GM15510 (cell line): ENCODE results near the gene FHOD3.

Source experiments
- POLR2A ChIP-seq: IDR thresholded peaks from 3 replicates; pipeline ENCODE4 v1.6.1; 2011; ENCODE audit warnings: borderline replicate concordance; ENCODE audit not compliant: insufficient read length; ENCODE audit errors: extremely low read depth

FHOD3 gene

DNA sequence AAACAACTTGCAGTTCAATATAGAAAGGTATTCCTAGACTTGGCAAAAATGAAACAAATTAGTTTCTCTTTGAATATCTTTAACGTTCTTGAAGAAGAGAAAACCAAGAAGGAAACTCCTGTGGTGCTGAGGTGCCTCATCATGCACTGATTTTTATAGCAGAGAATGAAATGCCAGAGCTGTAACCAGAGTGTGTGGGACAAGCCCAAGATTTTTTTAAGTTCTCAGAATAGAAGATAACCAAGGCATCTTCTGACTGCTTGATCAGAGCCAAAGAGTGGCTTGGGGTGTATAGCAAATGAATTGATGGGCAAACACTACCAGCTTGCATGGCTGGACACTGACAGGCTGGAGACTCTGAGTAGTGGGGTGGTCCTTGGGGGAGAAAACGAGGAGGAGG is 7.9 kb downstream of the FHOD3 start:
- TF ChIP-seq POLR2A = no peak

GRCh38 chr18:36307513-36307912 is 10.0 kb downstream of the FHOD3 start:
- no peak for TF ChIP-seq POLR2A

GRCh38 chr18:36308711-36309435 is 11.4 kb downstream of the FHOD3 start:
- no peak for TF ChIP-seq POLR2A

DNA sequence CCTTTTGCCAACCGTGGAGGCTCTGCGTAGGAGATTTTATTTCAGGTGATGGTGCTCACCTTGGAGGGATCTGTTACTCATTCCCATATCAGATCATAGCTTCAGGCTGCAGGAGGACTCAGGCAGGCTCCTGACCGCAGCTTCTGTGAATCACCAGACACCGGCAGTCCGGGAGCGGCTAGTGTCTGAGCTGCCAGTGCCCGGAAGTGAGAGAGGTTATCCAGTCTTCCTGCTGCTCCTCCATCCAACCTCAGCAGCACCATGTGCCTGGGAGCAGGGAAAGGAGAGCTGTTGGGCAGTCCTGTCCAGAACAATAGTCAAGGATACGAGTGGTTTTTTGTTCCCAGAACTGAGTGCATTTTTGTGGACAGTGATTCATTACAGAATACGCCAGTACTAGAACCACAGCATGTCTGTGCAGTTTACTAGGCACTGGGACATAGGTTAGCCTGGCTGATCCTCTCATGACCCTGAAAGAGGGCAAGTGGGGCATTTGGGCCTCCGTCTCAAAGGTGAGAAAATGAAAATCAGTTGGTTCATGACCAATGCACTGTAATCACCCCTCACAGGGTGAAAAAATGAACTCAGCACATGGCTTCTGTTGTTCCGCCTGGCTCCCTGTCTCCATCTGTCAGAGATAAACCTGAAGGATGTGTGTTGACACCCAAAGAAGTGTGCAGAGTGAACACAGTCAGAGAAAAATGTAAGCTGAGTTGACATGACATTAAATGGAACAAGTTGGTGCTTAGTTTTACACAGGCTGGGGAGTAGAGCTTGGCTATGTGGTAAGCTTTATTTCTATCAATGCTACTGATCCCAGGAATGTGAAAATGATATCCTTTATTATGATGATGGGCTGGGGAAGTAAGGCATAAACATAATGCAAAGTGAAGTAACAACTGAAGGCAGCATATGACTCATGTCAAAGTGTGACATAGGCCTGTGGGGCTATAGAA is 12.2 kb downstream of the FHOD3 start:
- TF ChIP-seq POLR2A = no peak

DNA sequence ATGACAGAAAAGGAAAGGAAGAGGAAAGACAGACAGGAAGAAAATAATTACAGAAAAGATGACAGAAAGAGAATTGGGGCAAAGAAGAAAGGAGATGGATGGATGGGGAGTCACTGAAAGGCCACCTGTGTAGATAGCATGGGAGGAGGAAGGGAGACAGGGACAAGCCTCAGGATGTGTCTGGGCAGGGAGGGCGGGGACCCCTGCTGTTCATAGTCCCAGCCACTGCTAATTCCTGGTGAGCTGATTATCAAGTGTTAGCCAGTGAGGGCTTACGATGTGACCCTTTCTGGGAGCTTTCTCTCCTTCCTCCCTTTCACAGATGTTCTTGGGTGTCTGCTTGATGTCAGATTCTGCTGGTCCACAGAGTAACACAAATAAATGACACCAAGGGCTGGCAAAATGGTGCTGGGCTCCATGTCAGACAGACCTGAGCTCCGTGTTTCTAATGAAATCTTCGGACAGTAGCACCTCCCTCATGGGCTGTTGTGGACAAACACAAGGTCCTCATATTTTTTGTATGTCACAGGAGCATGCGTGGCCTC is 13.6 kb downstream of the FHOD3 start:
- TF ChIP-seq POLR2A = no peak

DNA sequence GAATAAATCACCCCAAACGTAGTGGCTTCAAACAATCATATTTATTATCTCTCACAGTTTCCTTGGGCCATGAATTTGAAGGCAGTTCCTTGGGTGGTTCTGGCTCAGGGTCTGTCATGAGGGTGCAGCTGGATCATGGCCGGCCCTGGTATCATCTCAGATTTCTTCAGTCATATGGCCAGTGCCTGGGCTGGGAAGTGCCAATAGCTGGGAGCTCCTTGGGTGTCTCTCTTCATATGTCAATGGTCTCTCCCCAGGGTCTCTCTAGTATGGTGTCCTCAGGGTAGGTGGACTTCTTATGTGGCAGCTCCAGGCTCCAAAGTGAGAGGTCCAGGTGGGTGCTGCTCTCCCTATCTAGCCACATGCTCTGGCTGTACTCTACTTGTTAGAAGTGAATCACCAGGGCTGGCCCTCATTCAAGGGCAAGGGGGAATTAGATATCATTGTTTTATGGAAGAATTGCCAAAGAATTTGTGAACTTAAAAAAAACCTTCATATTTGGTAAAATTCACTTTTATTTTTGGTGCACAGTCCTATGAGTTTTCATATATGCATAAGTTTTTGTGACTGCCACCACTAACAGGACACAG is 15.4 kb downstream of the FHOD3 start:
- no peak for TF ChIP-seq POLR2A

- TF ChIP-seq POLR2A = no peak
Observed at GRCh38 chr18:36314098-36314497, 16.6 kb downstream of the FHOD3 start.

GRCh38 chr18:36314754-36315153 is 17.2 kb downstream of the FHOD3 start:
- no peak for TF ChIP-seq POLR2A

DNA sequence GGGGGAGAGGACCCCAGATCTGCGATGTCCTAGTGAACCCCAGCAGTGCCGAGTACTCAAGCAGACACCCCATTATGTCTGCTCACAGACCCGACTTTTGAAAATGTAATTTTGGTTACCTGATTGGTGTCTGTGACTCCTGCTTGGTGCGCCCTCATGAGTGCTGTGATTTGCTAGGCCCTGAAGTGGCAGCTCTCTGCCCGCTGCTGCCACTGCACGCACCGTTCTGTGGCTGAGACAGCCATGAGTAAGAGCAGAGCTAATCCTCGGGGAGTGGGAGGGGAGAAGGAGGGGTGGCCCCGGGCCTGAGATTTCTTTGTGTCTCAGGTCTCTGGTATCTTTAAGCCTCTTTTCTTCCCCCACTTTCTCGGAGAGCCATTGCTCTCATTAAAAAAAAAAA is 18.2 kb downstream of the FHOD3 start:
- TF ChIP-seq POLR2A = no peak

DNA sequence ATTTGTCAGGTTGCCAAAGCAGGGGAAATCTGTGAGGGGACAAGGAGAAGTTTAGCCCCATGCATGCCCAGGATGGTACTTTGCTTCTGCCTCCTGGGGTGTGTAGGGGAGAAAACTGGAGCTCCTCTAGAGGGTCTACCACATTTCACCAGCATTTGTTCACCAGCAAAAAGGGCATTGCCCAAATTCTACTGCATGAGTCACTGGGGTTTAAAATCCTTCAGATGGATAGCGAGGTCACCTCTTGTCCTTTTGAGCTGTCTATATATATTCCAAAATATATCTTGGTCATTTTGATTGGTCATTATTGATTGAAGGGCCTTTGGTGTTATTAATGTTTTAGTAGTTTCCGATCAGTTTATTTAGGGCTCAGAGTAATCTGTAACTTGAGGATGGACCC is 18.7 kb downstream of the FHOD3 start:
- TF ChIP-seq POLR2A = no peak

- no peak for TF ChIP-seq POLR2A
Observed at GRCh38 chr18:36321658-36322407, 24.3 kb downstream of the FHOD3 start.

DNA sequence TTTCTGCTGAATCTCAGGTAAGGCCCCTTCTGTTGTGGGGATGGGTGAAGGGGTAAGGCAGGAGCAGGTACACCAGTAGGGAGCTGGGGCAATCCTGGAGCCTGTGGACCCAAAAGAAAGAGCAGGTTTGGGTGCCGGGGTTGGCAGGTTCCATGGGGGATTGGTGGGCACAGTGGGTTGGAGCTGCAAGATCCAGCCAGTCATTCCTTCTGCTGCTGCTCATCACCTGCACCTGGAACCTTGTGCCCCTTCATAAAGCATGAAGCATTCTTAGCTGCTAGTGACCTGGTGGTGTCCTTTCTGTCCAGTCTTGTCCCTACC is 24.9 kb downstream of the FHOD3 start:
- TF ChIP-seq POLR2A = no peak

GRCh38 chr18:36322734-36323133 is 25.2 kb downstream of the FHOD3 start:
- no peak for TF ChIP-seq POLR2A

DNA sequence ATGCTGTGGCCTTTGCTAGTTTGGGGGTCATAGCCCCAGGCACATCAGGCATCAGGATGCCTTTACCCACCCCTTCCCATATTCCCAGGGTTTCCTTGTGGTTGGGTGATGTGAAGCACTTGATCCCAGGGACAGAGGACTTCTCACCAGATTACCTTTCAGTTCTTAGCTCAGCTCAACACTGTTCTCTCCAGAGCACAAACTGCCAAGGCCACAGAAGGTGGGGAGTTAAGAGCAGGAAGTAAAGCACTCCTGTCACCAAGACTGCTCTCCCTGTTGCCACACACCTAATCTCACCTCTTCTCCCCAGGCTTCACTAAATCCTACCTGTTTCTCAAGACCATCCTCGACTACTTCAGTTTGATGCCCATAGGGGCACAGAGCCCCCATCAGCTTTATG is 25.9 kb downstream of the FHOD3 start:
- no peak for TF ChIP-seq POLR2A
